LHCN-M2 (cell line): ENCODE measurements around the gene CYP27C1. TPM values are rescaled to one million over a fixed set of nuclear protein-coding genes. Genes with fewer than 3 reads are reported as not detected.

Experiments
- DNase-seq: peaks from one replicate; pipeline ENCODE4 v3.0.0-alpha.2; 2012; ENCODE audit warnings: low read depth
- total RNA-seq: library from RNA; depleted of rRNA; stranded (reverse); fragments of >200 nt; gene quantifications from 2 replicates; pipeline ENCODE4 v1.2.3, GENCODE V29; 2014

The CYP27C1 gene
- total RNA-seq, 1 experiment from 2014 or later = 0.63 TPM

GRCh38 chr2:127194447-127194846 is 25.7 kb downstream of the CYP27C1 start:
- DNase-seq = no peak

GRCh38 chr2:127193967-127194280 is 26.2 kb downstream of the CYP27C1 start:
- DNase-seq = peak; percentile 24

GRCh38 chr2:127193164-127193966 is 26.7 kb downstream of the CYP27C1 start:
- DNase-seq = no peak

GRCh38 chr2:127191331-127192219 is 28.5 kb downstream of the CYP27C1 start:
- DNase-seq = no peak

DNA sequence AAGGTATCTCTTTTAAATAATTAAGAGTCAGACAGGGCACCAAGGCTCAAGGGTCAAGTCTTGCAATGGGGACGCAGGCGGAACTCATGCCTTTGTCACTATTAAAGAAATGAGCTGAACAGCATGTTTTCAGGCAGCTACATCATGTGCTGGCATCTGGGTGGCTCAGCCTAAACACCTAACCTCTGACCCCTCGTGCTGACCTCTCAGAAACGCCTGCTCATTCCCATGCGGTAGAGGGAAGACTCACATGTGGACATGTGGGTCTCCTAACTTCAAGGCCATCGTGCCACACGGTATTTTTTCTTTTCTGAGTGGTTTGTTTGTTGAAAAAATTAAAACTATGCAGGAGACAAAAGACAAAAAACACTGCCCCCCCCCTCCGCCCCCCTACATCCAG is 31.3 kb downstream of the CYP27C1 start:
- no peak for DNase-seq

DNA sequence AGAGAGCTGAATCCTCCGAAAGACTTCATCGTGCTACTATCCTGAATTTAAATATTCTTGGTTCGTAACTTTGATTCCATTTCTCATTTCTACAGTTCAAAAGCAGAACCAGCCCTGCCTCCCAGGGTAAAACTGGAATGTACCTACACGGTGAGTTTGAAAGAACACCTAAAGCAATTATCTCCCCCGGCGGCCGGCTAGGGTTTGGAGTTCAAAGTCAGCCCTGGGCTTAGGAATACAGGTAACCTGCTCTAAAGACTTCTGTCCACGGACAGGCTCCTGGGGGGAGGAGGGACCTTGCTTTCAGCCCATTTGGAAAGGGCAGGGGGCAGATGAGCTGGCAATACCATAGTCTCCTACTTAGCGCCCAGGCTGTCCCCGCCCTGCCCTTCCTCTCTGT is 32.3 kb downstream of the CYP27C1 start:
- DNase-seq = no peak

- DNase-seq = no peak
Observed at GRCh38 chr2:127187081-127187775, 32.9 kb downstream of the CYP27C1 start.

DNA sequence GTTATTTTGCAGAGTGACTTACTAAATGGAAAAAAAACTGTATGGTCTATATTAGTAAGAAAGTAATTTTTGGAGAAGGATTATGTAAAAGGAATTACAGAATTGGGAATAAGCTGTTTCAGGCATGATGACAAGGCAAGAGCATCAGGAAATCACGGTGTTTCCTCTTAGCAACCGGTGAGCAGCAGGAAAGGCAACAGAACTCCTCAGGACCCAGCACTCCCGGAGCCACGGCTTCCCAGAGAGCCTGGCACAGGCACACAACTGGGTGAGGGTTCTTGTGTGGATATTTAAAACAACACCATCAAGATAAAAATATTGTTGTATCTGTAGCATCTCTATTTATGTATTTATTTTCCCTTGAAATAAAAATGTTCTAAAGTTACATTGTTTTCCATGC is 34.4 kb downstream of the CYP27C1 start:
- no peak for DNase-seq

DNA sequence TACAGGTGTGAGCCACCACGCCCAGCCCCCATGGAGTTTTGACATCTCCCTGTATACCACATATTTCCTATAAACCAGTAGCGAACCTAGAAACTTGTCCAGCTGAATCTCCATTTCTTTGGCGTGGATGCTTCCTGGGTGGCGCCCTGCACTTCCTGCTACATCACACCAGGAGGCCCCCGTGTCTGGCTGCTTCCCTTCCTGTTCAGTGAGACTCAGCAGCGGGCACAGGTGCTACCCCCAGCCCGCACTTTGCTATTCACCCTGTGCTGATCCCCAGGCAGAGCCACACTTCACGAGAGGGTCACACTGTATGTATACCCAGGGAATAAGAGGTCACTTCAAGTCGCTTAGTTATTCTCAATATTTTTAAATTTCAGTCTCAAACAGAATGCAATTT is 35.0 kb downstream of the CYP27C1 start:
- no peak for DNase-seq

DNA sequence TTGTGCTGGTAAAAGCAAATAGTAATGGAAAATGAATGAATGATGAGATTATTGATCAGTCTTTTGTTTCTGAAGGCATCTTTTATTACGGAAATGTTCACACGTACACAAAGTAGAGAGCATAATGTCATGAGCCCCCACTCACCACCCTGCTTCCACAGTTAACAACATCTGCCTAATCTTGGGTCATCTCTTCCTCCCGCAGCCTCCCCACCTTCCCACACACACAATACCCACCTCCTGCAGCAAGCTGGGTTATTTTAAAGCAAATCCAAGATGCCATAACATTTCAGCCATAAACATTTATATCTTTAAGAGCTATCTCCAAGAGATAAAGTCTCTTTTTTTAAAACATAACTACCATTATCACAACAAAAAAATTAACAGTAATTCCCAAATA is 36.3 kb downstream of the CYP27C1 start:
- no peak for DNase-seq

- DNase-seq = no peak
Observed at GRCh38 chr2:127182626-127183458, 37.3 kb downstream of the CYP27C1 start.

- DNase-seq = no peak
Observed at GRCh38 chr2:127181851-127182250, 38.2 kb downstream of the CYP27C1 start.

- DNase-seq = no peak
Observed at GRCh38 chr2:127179766-127180165, 40.3 kb downstream of the CYP27C1 start.

GRCh38 chr2:127177617-127178263 is 42.4 kb downstream of the CYP27C1 start:
- no peak for DNase-seq

- peak; percentile 36 for DNase-seq
Observed at GRCh38 chr2:127176371-127177311, 43.5 kb downstream of the CYP27C1 start.

DNA sequence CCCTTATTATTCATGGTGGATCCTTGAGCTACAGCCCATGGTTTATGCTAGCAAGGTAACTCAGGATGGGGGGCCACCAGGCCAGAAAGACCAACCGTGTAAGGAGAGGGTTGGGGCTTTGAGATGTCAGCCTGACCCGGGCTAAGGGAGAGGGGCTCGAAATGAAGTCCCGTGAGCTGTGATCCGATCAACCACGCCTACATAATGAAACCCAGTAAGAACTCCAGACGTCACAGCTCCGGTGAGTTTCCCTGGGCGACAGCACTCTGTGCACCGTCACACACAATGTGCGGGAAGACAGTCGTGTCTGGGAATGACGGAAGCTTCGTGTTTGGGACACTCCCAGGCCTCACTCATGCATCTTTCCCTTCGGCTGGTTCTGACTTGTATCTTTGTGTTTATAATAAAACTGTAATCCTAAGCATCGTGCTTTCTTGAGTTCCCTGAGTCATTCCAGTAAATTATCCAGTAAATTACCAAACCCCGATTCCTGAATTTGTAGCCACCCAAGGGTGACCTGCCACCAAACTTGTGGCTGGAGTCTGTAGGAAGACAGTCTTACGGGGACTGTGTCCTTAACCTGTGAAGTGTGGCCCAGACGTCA is 44.2 kb downstream of the CYP27C1 start:
- no peak for DNase-seq

GRCh38 chr2:127175041-127175721 is 44.9 kb downstream of the CYP27C1 start:
- no peak for DNase-seq

DNA sequence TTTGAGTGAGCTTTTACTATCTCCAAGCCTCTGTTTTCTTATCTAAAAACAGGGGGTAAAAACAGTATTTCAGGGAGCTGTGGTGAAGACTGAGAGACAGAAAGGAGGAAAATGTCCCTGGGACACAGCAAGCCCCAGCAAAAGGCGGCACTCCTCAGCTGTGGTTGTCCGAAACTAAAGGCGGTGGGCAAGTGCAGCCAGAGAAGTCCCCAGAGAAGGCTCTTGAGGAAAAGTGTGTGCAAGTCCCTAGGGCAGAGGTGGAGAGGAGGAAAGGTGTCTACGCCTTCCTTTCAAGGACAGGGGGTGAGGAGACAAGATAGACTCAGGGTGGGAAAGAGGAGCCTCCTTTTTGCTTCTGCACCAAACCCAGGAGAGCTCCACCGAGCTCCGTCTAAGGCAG is 45.5 kb downstream of the CYP27C1 start:
- DNase-seq = no peak

DNA sequence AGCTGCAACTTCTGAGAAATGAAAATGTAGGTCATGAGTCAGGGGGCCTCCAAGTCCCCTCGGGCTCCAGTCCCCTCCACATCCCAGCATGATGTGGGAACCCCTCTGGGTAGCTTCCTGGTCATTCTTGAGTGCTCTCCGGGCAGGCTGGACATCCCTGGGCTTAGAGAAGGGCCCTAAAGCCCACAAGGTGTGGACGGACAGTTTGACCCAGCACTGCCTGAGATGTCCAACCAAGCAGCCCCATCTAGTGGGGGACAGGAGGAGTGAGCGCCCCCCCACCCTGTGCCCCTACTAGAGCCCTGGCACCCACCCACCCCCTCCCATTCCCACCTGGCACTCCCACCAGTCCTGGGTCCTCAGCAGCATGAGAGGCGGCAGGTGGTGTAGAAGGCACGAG is 46.0 kb downstream of the CYP27C1 start:
- DNase-seq = peak; percentile 35
